Mucosa of stomach (tissue), 1 donor: Measurements from ENCODE around the gene PARP3.
A peak's percentile ranks its signal among the peaks of the same experiment; 100 is the strongest.
"Not testable (repeated sequence)": the region's sequence is repeated elsewhere in the genome, so short reads cannot be mapped to it uniquely, and the experiment has no call there.

Source experiments
- H3K27me3 ChIP-seq: one replicate; pipeline ENCODE4 v1.7.0; 2013; ENCODE audit warnings: mild to moderate bottlenecking, low read length; ENCODE audit not compliant: control insufficient read depth, insufficient read depth
- H3K36me3 ChIP-seq: one replicate; pipeline ENCODE4 v1.7.0; 2013; ENCODE audit warnings: low read length; ENCODE audit not compliant: control insufficient read depth, insufficient read depth
- H3K4me1 ChIP-seq: one replicate; pipeline ENCODE4 v1.7.0; 2013; ENCODE audit warnings: mild to moderate bottlenecking, low read length; ENCODE audit not compliant: control insufficient read depth, insufficient read depth
- H3K4me3 ChIP-seq: one replicate; pipeline ENCODE4 v1.7.0; 2013; ENCODE audit warnings: low read length
- H3K9ac ChIP-seq: one replicate; pipeline ENCODE4 v1.7.0; 2013; ENCODE audit warnings: mild to moderate bottlenecking, low read length, moderate library complexity
- H3K9me3 ChIP-seq: one replicate; pipeline ENCODE4 v1.7.0; 2013; ENCODE audit warnings: mild to moderate bottlenecking, low read length, moderate library complexity; ENCODE audit not compliant: control insufficient read depth
- donor health status: Pancreatic carcinoma.

PARP3 gene

GRCh38 chr3:51986010-51986947, 44.1 kb downstream of the PARP3 start:
- no peaks in the 10 kb centered on the region for H3K27me3 ChIP-seq
- H3K9ac ChIP-seq = no peak overlapping the region
- H3K4me3 ChIP-seq = no peak overlapping the region
- H3K36me3 ChIP-seq = no peaks in the 10 kb centered on the region
- H3K9me3 ChIP-seq = no peaks in the 10 kb centered on the region
- peaks cover 37% of the 10 kb centered on the region for H3K4me1 ChIP-seq

GRCh38 chr3:51987568-51987967, 45.4 kb downstream of the PARP3 start:
- no peak overlapping the region for H3K9ac ChIP-seq
- no peaks in the 10 kb centered on the region for H3K27me3 ChIP-seq
- no peaks in the 10 kb centered on the region for H3K9me3 ChIP-seq
- no peaks in the 10 kb centered on the region for H3K36me3 ChIP-seq
- H3K4me3 ChIP-seq = no peak overlapping the region
- peaks cover 33% of the 10 kb centered on the region for H3K4me1 ChIP-seq

GRCh38 chr3:51988286-51989146, 46.4 kb downstream of the PARP3 start:
- no peaks in the 10 kb centered on the region for H3K27me3 ChIP-seq
- no peak overlapping the region for H3K9ac ChIP-seq
- no peak overlapping the region for H3K4me3 ChIP-seq
- no peaks in the 10 kb centered on the region for H3K9me3 ChIP-seq
- H3K36me3 ChIP-seq = no peaks in the 10 kb centered on the region
- peaks cover 33% of the 10 kb centered on the region for H3K4me1 ChIP-seq

GRCh38 chr3:51990501-51990971, 48.4 kb downstream of the PARP3 start:
- H3K4me1 ChIP-seq = peaks cover 33% of the 10 kb centered on the region
- H3K9ac ChIP-seq, H3K9me3 ChIP-seq, H3K36me3 ChIP-seq, H3K27me3 ChIP-seq, H3K4me3 ChIP-seq: not testable (repeated sequence)

- no peak overlapping the region for H3K4me3 ChIP-seq
- no peaks in the 10 kb centered on the region for H3K9me3 ChIP-seq
- H3K27me3 ChIP-seq = no peaks in the 10 kb centered on the region
- no peak overlapping the region for H3K9ac ChIP-seq
- peaks cover 17% of the 10 kb centered on the region for H3K4me1 ChIP-seq
- H3K36me3 ChIP-seq = peaks cover 4% of the 10 kb centered on the region
These were observed 50.0 kb downstream of the PARP3 start for GRCh38 chr3:51992017-51992682.

GRCh38 chr3:51993657-51994056, 51.5 kb downstream of the PARP3 start:
- not testable (repeated sequence) for H3K9ac ChIP-seq, H3K4me3 ChIP-seq, H3K36me3 ChIP-seq, H3K27me3 ChIP-seq, H3K9me3 ChIP-seq
- peaks cover 16% of the 10 kb centered on the region for H3K4me1 ChIP-seq

- no peaks in the 10 kb centered on the region for H3K9me3 ChIP-seq
- H3K36me3 ChIP-seq = peaks cover 4% of the 10 kb centered on the region
- H3K4me3 ChIP-seq = peak overlapping the region; percentile 93
- peak overlapping the region; percentile 99 for H3K9ac ChIP-seq
- peaks cover 16% of the 10 kb centered on the region for H3K4me1 ChIP-seq
- no peaks in the 10 kb centered on the region for H3K27me3 ChIP-seq
These were observed 52.4 kb downstream of the PARP3 start for GRCh38 chr3:51994530-51994929.

GRCh38 chr3:51995346-51996163, 53.4 kb downstream of the PARP3 start, which contains the start of gene RPL29:
Gene RPL29 (minus strand): TSS chr3:51995895. CDS start chr3:51995461, 434 bp downstream.
- peak within 1 kb of the TSS; percentile 99 for H3K9ac ChIP-seq
- H3K4me1 ChIP-seq = peaks cover 16% of the 10 kb centered on the region

GRCh38 chr3:51997172-51997571, 55.0 kb downstream of the PARP3 start:
- Histone ChIP-seq H3K27me3 (peaks cover 5% of the 10 kb centered on the region), H3K4me1 (peaks cover 23% of the 10 kb centered on the region), H3K9ac (no peak overlapping the region), H3K4me3 (no peak overlapping the region), H3K9me3 (no peaks in the 10 kb centered on the region), H3K36me3 (peaks cover 4% of the 10 kb centered on the region)

More at GRCh38 chr3:51995346-51996163, 53.4 kb downstream of the PARP3 start, which contains the start of gene RPL29:
- H3K36me3 ChIP-seq = peaks cover 4% of the 10 kb centered on the region
- H3K27me3 ChIP-seq = no peaks in the 10 kb centered on the region
- H3K9me3 ChIP-seq = no peaks in the 10 kb centered on the region
- H3K4me3 ChIP-seq = peak within 1 kb of the TSS; percentile 93

GRCh38 chr3:51997935-51998596, 55.9 kb downstream of the PARP3 start:
- no peak overlapping the region for H3K9ac ChIP-seq
- peaks cover 5% of the 10 kb centered on the region for H3K27me3 ChIP-seq
- peaks cover 23% of the 10 kb centered on the region for H3K4me1 ChIP-seq
- no peaks in the 10 kb centered on the region for H3K9me3 ChIP-seq
- H3K36me3 ChIP-seq = peaks cover 4% of the 10 kb centered on the region
- no peak overlapping the region for H3K4me3 ChIP-seq
